NCI-H748 (cell line): ENCODE results near the gene KANSL1.

Source experiments
- DNase-seq: peaks from one replicate; lab custom pipeline; 2025; ENCODE audit not compliant: unreplicated experiment; lab: John Stamatoyannopoulos, UW

The KANSL1 gene

GRCh38 chr17:46086821-46087220, 106.4 kb downstream of the KANSL1 start:
- DNase-seq, result no peak

GRCh38 chr17:46085522-46085921, 107.7 kb downstream of the KANSL1 start:
- DNase-seq, result no peak

- no peak for DNase-seq
Measured at GRCh38 chr17:46082257-46082656, 111.0 kb downstream of the KANSL1 start.

GRCh38 chr17:46081018-46081320, 112.3 kb downstream of the KANSL1 start:
- no peak for DNase-seq

- DNase-seq, result no peak
Measured at GRCh38 chr17:46080118-46081017, 112.9 kb downstream of the KANSL1 start.

- DNase-seq, result no peak
Measured at GRCh38 chr17:46078675-46079074, 114.6 kb downstream of the KANSL1 start.

- no peak for DNase-seq
Measured at GRCh38 chr17:46074540-46074939, 118.7 kb downstream of the KANSL1 start.

GRCh38 chr17:46072998-46073397, 120.2 kb downstream of the KANSL1 start:
- DNase-seq, result no peak

GRCh38 chr17:46071796-46072195, 121.4 kb downstream of the KANSL1 start:
- no peak for DNase-seq

- no peak for DNase-seq
Measured at GRCh38 chr17:46064460-46064859, 128.8 kb downstream of the KANSL1 start.

- no peak for DNase-seq
Measured at GRCh38 chr17:46063241-46063640, 130.0 kb downstream of the KANSL1 start.

GRCh38 chr17:46061435-46061834, 131.8 kb downstream of the KANSL1 start:
- DNase-seq, result no peak

- DNase-seq, result no peak
Measured at GRCh38 chr17:46060461-46060860, 132.8 kb downstream of the KANSL1 start.

- no peak for DNase-seq
Measured at GRCh38 chr17:46059486-46059885, 133.7 kb downstream of the KANSL1 start.

GRCh38 chr17:46057366-46057765, 135.9 kb downstream of the KANSL1 start:
- no peak for DNase-seq

- DNase-seq, result no peak
Measured at GRCh38 chr17:46056800-46057304, 136.4 kb downstream of the KANSL1 start.

- DNase-seq, result no peak
Measured at GRCh38 chr17:46053911-46054534, 139.2 kb downstream of the KANSL1 start.

GRCh38 chr17:46049656-46050055, 143.6 kb downstream of the KANSL1 start:
- no peak for DNase-seq

- no peak for DNase-seq
Measured at GRCh38 chr17:46047856-46048255, 145.4 kb downstream of the KANSL1 start.

- DNase-seq, result no peak
Measured at GRCh38 chr17:46047398-46047797, 145.8 kb downstream of the KANSL1 start.

GRCh38 chr17:46046957-46047356, 146.3 kb downstream of the KANSL1 start:
- DNase-seq, result no peak

- no peak for DNase-seq
Measured at GRCh38 chr17:46045639-46046038, 147.6 kb downstream of the KANSL1 start.
